Measurements from ENCODE around the gene TAF15.

Gene TAF15

GRCh38 chr17:35875072-35875799 lies 66.0 kb downstream of the TAF15 start:
- no peak for DNase-seq

GRCh38 chr17:35875800-35876139 lies 66.5 kb downstream of the TAF15 start:
- DNase-seq = no peak

GRCh38 chr17:35876534-35876933 lies 67.2 kb downstream of the TAF15 start:
- DNase-seq = no peak

GRCh38 chr17:35877345-35878029 lies 68.2 kb downstream of the TAF15 start:
- DNase-seq = no peak

- DNase-seq = no peak
These were observed 69.1 kb downstream of the TAF15 start for GRCh38 chr17:35878361-35878760.

GRCh38 chr17:35879773-35880654 lies 70.7 kb downstream of the TAF15 start, which contains the start of gene CCL5:
TSS of gene CCL5 (minus strand) at chr17:35880360.
- peak; percentile 85 for DNase-seq

GRCh38 chr17:35889241-35889640 lies 80.0 kb downstream of the TAF15 start:
- peak; percentile 50 for DNase-seq

- no peak for DNase-seq
These were observed 80.8 kb downstream of the TAF15 start for GRCh38 chr17:35889818-35890773.

GRCh38 chr17:35890774-35891155 lies 81.5 kb downstream of the TAF15 start:
- peak; percentile 75 for DNase-seq

- DNase-seq = no peak
These were observed 82.0 kb downstream of the TAF15 start for GRCh38 chr17:35891269-35891668.

- peak; percentile 63 for DNase-seq
These were observed 83.1 kb downstream of the TAF15 start for GRCh38 chr17:35892091-35893035.

- no peak for DNase-seq
These were observed 84.5 kb downstream of the TAF15 start for GRCh38 chr17:35893751-35894150.

- no peak for DNase-seq
These were observed 84.9 kb downstream of the TAF15 start for GRCh38 chr17:35894206-35894605.

GRCh38 chr17:35895636-35896587 lies 86.6 kb downstream of the TAF15 start:
- peak; percentile 61 for DNase-seq

Data from CD4-positive, alpha-beta T cell treated with Interleukin-12 subunit alpha and Interleukin-12 subunit beta, for 1 hour (primary cell).